Stimulated activated CD4-positive, alpha-beta T cell treated with anti-CD3 and anti-CD28 coated beads, Interleukin-4, amount 100 ng/mL, for 24 hours (primary cell): ENCODE data around the gene ZNF730.
"Not testable (repeated sequence)": the region's sequence is repeated elsewhere in the genome, so short reads cannot be mapped to it uniquely, and the experiment has no call there.

Experiments
- DNase-seq: peaks from one replicate; pipeline ENCODE4 v3.0.0-alpha.2; 2020

The ZNF730 gene

DNA sequence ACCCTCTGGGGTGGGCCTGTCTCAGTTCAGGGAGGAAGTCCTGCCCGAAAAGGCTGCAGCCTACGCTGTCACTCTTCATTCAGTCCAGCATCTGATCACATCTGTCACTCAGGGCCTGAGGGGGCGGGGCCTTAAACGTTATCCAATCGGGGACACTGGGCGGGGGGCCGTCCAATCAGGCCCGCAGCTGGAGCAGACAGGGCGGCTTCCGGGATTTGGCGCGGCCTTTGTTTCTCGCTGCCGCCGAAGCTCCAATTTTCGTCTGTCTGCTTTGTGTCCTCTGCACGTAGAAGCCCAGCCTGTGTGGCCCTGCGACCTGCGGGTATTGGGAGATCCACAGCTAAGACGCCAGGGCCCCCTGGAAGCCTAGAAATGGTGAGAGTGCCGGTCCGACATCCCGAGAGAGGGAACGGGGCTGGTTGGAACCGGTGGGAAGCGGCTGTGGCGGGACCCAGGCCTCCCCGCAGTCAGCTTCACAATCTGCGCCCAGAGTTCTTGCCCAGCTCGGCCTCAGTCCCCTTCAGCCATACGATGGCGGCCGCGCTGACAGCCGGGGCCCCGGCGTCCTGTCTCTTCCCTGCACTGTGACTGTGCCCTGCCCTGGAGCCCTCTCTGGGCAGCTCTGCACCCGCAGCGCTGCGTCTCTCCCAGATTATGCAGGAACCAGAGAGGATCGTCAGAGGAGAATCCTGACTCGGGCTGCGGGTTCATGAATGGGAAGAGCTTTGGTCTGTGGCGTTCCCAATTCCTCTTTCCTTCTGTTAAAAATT is at the start of gene ZNF730:
ZNF730 (plus strand) TSS at position 224 of the 770 bp plus-strand sequence; CDS start at position 373, 149 bp downstream.
- peak; percentile 10 for DNase-seq

DNA sequence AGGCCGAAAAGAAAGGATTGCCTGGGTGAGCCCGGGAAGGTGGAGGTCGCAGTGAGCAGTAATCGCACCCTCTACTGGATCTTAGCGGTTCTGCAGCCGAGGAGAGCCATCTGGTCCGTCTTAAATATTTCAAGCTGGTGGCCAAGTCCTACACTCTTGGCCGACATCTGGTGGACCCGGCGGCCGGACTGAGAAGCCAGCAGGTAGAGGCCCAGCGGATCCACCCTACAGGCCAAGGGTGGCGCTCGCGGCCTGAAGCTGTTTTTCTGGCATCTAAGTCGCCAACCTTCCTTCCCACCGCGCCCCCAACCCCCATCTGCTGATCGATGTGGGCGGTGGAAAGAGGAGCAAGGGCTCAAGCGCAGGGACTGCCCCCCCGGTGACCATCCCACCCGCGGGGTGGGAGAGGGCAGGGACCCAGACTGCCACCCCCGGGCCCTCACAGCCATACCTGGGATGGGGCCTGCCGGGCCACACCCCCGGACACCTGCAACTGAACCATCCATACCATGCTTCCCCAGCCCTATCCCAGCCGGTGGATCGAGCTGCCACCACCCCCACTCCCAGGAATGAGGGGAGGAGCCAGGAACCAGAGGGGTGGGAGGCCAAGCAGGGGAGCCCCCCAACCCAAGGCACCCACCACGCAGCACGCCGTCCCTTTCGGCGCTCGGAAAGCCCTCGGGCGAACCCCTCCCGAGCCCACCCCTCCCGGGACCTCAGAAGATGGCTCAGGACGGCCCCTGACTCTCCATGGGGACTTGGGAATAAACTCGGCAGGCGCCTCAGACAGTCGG is 46.3 kb upstream of the ZNF730 start:
- no peak for DNase-seq

DNA sequence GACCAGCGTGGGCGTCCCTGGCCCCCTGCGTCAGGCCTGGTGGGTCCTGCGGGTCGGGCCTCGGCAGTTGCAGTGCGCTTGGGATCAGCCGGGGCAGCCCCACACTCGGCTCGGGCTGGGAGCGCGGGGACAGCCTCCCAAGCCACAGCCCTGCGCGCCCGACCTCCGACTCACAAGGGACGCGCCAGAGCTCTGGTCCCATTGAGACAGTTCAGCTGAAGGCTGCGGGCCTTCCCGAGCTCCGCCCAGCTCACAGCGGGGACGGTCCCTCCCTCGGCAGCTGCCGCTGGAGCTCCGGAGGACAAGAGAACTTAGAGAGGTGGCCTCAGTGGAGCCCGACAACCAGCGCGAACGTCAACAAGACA is 45.7 kb upstream of the ZNF730 start:
- DNase-seq: no peak

DNA sequence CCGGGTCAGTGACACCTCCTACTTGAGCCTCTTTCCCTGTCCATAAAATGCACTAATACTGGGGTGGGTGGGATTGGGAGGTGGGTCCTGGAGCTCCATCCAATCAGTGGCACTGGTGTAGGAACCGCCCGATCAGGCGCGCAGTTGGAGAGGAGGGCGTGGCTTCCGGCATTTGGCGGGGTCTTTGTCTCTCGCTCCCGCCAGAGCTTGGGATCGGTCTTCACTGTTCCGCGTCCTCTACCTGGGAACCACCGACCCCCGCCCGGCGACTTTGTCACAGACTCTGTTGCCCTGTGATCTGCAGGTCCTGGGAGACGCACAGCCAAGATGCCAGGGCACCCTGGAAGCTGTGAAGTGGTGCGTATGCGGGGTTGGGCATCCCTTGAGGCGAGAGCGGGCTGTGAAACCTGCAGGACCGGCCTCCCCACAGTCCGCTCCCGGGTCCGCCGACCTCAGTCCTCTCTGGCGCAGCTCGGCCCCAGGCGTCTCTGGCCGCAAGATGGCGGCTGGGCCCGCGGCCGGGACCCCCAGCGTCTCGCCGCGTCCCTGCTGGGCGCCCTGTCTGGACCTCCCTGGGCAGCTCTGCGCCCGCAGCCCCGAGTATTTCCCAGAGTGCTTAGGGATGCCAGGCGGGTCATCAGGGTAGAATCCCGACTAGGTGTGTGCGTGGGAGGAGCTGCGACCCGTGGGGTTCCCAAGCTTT is 41.6 kb upstream of the ZNF730 start:
- DNase-seq: no peak

DNA sequence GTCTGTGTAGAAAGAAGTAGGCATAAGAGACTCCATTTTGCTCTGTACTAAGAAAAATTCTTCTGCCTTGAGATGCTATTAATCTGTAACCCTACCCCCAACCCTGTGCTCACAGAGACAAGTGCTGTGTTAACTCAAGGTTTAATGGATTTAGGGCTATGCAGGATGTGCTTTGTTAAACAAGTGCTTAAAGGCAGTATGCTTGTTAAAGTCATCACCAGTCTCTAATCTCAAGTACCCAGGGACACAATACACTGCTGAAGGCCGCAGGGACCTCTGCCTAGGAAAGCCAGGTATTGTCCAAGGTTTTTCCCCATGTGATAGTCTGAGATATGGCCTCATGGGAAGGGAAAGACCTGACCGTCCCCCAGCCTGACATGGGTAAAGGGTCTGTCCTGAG is 39.0 kb upstream of the ZNF730 start:
- DNase-seq: not testable (repeated sequence)

DNA sequence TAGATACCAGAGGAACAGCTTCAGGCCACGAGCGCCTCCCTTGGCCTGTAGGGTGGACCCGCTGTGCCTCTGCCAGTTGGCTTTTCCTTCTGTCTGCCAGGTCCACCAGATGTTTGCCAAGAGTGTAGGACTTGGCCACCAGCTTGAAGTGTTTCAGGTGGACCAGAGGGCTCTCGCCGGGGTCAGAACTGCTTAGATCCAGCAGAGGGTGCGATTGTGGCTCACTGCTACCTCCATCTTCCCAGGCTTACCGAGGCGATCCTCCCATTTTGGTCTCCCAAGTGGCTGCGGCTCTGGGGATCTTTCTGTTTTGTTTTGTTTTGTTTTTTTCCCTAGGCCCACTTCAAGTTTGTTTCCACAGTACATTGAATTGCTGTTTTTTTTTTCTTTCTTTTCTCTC is 23.0 kb upstream of the ZNF730 start:
- no peak for DNase-seq

DNA sequence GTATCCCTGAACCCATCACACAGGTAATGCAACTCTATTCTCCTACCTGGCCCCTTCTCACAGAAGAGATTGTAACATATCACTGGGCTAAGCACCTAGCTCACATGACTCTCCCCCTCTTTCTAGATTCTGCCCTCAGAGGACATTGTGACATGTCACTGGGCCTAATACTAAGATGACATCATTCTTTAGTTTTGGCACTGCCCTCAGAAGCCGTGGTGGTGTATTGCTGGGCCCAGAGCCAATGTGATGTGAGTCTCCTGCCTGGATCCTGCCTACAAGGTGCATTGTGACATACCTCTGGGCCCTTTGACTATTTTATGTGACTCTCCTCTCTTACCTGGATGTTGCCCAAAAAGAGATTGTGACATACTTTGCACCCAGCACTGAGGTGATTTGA is 21.4 kb upstream of the ZNF730 start:
- DNase-seq: no peak

DNA sequence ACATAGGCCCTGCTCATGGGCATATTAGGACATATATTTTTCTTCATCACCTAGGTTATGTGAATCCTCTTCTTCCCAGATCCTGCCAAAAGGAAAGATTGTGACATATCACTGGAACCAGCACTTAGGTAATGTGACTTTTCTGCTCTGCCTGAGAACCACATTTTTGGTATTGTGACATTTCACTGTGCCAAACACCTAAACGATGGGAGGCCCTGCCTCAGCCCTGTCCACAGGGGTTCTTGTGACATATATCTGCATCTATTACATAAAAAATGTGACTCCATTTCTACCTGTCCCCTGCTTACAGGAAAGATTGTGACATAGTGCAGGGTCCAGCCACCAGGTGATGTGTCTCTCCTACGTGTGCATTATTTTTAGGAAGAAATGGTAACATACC is 18.5 kb upstream of the ZNF730 start:
- no peak for DNase-seq

DNA sequence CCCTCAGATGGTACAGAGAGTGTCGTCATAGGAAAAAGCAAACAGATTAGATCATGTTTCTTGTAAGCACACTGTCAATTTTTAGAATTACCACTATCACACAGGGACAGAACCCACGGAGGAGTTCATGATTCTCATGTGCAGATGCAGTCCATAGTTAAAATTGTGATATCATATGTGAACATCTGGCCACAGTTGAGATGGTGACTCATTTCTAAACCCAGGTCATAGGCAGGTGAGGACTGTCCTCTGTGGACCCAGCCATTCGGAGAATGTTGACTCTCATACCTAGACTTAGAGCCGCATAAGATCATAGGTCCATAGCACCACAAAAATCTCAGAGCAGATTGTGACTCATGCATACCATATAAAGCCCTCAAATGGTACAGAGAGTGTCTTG is 17.8 kb upstream of the ZNF730 start:
- no peak for DNase-seq

DNA sequence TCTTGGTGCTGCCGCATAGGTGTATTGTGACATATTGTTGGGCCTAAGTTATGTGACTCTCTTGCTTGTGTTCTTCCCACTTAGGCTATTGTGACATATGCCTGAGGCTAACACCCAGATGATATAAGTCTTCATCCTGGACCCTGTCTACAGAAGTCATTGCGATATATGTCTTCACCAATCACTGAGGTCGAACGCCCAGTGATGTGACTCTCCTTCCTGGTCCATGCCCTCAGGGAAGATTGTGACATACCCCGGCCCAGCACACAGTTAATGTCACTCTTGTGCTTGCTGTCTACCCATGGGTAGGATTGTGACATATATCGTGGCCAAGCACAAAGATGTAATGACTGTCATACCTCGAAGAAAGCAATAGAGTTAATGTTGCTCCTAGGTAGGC is 16.9 kb upstream of the ZNF730 start:
- no peak for DNase-seq

DNA sequence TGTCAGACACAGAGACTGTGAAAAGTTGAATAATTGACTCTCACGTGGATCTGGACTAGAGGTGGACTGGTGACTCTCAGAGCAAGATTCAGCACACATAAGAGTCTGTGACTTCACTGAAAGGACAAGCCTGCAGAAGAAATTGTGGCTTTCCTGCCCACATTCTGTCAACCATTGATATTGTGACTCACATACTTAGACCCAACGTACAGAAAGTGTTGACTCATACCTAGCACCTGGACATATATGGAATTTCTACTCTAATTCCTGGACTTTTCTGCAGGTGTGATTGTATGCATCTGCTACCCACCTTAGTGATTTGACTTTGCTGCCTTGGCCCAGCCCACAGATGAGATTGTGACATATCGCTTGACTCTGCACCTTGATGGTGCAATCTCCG is 15.6 kb upstream of the ZNF730 start:
- DNase-seq: no peak

DNA sequence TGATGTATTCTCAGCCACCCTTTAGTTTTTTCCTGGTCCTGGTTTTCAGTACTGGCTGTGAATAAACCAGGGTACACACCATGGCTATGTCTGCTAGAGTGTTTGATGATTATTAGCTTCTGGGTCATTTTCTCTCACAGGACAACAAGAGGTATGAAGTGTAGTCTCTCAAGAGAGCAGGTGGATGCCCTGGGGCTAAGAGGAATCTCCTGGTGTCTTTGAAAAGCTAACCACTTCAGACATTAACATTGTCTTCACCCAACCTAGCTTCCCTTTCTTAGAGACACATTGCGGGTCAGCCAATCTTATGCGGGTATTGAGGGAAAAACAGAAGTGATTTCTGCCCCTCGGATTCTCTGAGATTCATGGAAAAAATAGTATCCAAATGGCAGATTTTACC is 1.6 kb downstream of the ZNF730 start:
- DNase-seq: no peak

DNA sequence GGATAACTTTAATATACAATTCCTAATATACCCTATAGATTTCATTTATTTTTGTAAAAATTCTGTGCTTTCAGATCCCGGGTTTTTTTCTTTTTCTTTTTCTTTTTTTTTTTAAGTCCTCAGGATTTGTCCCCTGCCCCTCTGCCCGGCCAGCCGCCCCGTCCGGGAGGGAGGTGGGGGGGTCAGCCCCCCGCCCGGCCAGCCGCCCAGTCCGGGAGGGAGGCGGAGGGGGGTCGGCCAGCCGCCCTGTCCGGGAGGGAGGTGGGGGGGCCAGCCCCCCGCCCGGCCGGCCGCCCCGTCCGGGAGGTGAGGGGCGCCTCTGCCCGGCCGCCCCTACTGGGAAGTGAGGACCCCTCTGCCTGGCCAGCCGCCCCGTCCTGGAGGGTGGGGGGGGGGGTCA is 17.4 kb downstream of the ZNF730 start:
- DNase-seq: not testable (repeated sequence)

DNA sequence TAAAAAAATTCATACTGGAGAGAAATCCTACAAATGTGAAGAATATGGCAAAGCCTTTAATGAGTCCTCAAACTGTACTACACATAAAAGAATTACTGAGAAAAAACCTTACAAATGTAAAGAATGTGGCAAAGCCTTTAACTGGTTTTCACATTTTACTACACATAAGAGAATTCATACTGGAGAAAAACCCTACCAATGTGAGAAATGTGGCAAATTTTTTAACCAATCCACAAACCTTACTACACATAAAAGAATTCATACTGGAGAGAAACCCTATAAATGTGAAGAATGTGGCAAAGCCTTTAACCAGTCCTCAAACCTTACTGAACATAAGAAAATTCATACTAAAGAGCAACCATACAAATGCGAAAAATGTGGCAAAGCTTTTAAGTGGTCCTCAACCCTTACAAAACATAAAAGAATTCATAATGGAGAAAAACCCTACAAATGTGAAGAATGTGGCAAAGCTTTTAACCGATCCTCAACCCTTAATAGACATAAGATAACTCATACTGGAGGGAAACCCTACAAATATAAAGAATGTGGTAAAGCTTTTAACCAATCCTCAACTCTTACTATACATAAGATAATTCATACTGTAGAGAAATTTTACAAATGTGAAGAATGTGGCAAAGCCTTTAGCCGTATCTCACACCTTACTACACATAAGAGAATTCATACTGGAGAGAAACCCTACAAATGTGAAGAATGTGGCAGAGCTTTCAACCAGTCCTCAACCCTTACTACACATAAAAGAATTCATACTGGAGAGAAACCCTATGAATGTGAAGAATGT is 29.0 kb downstream of the ZNF730 start:
- DNase-seq: no peak

DNA sequence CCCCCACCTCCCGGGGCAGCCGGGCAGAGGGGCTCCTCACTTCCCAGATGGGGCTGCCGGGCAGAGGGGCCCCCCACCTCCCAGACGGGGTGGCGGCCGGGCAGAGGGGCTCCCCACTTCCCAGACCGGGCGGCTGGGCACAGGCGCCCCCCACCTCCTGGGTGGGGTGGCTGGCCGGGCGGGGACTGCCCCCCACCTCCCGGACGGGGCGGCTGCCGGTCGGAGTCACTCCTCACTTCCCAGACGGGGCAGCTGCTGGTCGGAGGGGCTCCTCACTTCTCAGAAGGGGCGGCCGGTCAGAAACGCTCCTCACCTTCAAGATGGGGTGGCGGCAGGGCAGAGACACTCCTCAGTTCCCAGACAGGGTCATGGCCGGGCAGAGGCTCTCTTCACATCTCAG is 43.9 kb downstream of the ZNF730 start:
- no peak for DNase-seq

DNA sequence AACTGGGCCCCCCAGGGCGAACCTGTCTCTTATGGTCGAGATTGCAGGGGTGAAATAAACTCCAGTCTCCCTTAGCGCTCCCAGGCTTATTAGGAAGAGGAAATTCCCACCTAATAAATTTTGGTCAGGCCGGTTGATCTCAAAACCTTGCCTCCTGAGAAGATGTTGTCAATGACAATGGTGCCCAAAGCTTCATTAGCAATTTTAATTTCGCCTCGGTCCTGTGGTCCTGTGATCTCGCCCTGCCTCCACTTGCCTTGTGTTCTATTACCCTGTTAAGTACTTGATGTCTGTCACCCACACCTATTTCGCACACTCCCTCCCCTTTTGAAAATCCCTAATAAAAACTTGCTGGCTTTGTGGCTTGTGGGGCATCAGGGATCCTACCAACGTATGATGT is 51.5 kb downstream of the ZNF730 start:
- not testable (repeated sequence) for DNase-seq

DNA sequence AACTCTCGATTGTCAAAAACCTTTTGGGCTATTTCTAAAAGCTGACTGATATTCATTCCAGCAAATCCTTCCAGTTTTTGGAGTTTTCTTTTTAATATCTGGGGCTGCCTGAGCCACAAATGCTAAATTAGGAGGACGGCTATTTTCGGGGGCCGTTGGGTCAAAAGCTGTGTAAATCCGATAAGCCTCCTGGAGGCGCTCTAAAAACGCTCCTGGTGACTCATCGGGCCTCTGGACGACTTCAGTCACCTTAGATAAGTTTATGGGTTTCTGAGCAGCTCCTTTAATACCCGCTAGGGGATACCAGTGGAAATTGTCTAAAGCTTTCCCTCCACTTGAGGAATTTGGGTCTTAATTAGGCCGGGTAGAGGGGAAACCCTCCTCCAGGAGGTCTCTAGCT is 66.4 kb downstream of the ZNF730 start:
- DNase-seq: no peak

DNA sequence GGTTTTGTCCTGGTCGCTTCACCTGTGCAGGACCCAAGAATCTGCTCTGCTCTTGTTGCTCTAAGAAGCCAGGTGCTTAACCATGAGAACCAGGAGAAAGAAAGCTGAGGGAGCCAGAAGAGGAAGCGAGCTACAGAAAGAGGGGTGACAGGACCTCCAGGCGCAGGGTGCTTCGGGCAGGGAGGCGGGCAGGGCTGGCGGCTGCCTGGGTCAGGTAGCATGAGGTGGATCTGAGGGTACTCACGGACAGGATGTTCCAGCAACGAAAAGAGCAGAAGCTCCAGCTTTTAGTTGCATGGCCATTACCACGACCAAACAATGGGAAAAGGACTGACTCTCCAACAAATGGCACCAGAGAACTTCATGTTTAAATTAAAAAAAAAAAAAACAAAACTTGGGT is 73.5 kb downstream of the ZNF730 start:
- DNase-seq: no peak
